Neural progenitor cell (in vitro differentiated cells): ENCODE results near the gene JMJD6. TPM values are rescaled to one million over a fixed set of nuclear protein-coding genes. Genes with fewer than 3 reads are reported as not detected.
A peak's percentile ranks its signal among the peaks of the same experiment; 100 is the strongest.
"Not testable (repeated sequence)": the region's sequence is repeated elsewhere in the genome, so short reads cannot be mapped to it uniquely, and the experiment has no call there.

Experiments used
- DNase-seq: peaks from one replicate; pipeline ENCODE4 v3.0.0-alpha.2; 2016; ENCODE audit warnings: low spot score
- H2AFZ ChIP-seq: fragments of 200-600 bp; sonication (generic); replicated peaks from 2 replicates; pipeline ENCODE4 v1.6.1; 2016; ENCODE audit warnings: antibody characterized with exemption
- H3F3A ChIP-seq: fragments of 200-600 bp; sonication (generic); 2 replicates; pipeline ENCODE4 v1.6.1; 2016; ENCODE audit warnings: antibody characterized with exemption, low read depth
- H3K27ac ChIP-seq: fragments of 200-600 bp; sonication (generic); 2 replicates; pipeline ENCODE4 v1.5.1; 2016; ENCODE audit warnings: mild to moderate bottlenecking
- H3K27me3 ChIP-seq: fragments of 200-600 bp; sonication (generic); 2 replicates; pipeline ENCODE4 v1.6.1; 2016; ENCODE audit warnings: mild to moderate bottlenecking, moderate library complexity
- H3K36me3 ChIP-seq: fragments of 200-600 bp; sonication (generic); 2 replicates; pipeline ENCODE4 v1.5.1; 2016
- H3K4me1 ChIP-seq: fragments of 200-600 bp; sonication (generic); 2 replicates; pipeline ENCODE4 v1.6.1; 2016; ENCODE audit warnings: mixed run types
- H3K4me2 ChIP-seq: fragments of 200-600 bp; sonication (generic); 2 replicates; pipeline ENCODE4 v1.6.1; 2016
- H3K4me3 ChIP-seq: fragments of 200-600 bp; sonication (generic); 2 replicates; pipeline ENCODE4 v1.5.1; 2016
- H3K79me2 ChIP-seq: fragments of 200-600 bp; sonication (generic); 2 replicates; pipeline ENCODE4 v1.6.1; 2016; ENCODE audit warnings: low read depth
- H3K9ac ChIP-seq: fragments of 200-600 bp; sonication (generic); 2 replicates; pipeline ENCODE4 v1.6.1; 2016
- H3K9me3 ChIP-seq: fragments of 200-600 bp; sonication (generic); 2 replicates; pipeline ENCODE4 v1.5.1; 2016; ENCODE audit warnings: low read depth
- H4K20me1 ChIP-seq: fragments of 200-600 bp; sonication (generic); 2 replicates; pipeline ENCODE4 v1.6.1; 2016; ENCODE audit warnings: low read depth
- H3K27ac Mint-ChIP-seq: 3 replicates; pipeline ENCODE4 v1.8.0; 2021; ENCODE audit warnings: mixed read lengths
- H3K27me3 Mint-ChIP-seq: 2 replicates; pipeline ENCODE4 v1.8.0; 2022; ENCODE audit warnings: low read depth, mild to moderate bottlenecking, inconsistent platforms, moderate library complexity, mixed read lengths; ENCODE audit not compliant: insufficient read depth
- H3K36me3 Mint-ChIP-seq: 3 replicates; pipeline ENCODE4 v1.8.0; 2021; ENCODE audit warnings: mixed read lengths
- H3K4me1 Mint-ChIP-seq: 3 replicates; pipeline ENCODE4 v1.8.0; 2021; ENCODE audit warnings: mixed read lengths
- H3K4me3 Mint-ChIP-seq: 3 replicates; pipeline ENCODE4 v1.8.0; 2021; ENCODE audit warnings: mild to moderate bottlenecking, moderate library complexity, mixed read lengths
- H3K9me3 Mint-ChIP-seq: 3 replicates; pipeline ENCODE4 v1.8.0; 2020; ENCODE audit warnings: mixed read lengths
- EZH2 ChIP-seq: fragments of 200-600 bp; sonication (generic); IDR thresholded peaks from 2 replicates; pipeline ENCODE4 v1.6.1; 2017; ENCODE audit warnings: antibody characterized with exemption, mild to moderate bottlenecking, moderate library complexity
- EZH2phosphoT487 ChIP-seq: fragments of 200-600 bp; sonication (generic); IDR thresholded peaks from 2 replicates; pipeline ENCODE4 v1.6.1; 2017; ENCODE audit warnings: antibody characterized with exemption
- total RNA-seq: library from RNA; depleted of rRNA; stranded (reverse); fragments of >200 nt; gene quantifications from 2 replicates; pipeline ENCODE4 v1.2.3, GENCODE V29; 2015; ENCODE audit warnings: low replicate concordance
- TF ChIP-seq, protein P1 (sequence below): fragments of 200-600 bp; sonication (generic); IDR thresholded peaks from 2 replicates; pipeline ENCODE4 v1.5.1; 2017; ENCODE audit warnings: antibody characterized with exemption, mild to moderate bottlenecking

JMJD6 gene
- total RNA-seq, 1 donor from 2014 or later, result 8.7 TPM

DNA sequence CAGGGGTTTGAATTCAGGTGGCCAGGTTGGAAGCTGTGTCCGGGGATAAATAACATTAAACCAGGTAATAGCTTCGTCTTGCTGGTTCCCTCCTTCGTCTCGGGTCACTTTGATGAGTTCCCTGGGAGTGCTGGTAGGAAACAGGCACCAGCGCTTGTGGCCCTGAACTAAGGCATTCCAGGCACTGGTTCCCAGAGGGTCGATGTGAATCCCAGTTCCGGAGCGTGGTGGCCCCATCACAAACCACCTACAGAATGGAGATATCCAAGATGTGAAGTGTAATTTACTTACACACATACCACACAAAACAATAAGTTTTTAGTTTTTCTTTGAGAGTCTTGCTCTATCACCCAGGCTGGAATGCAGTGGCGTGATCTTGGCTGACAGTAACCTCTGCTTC lies 2.6 kb downstream of the JMJD6 start:
- H3K79me2 ChIP-seq, result peaks cover 35% of the 10 kb centered on the region
- no peak overlapping the region for H3K27ac ChIP-seq
- peaks cover 6% of the 10 kb centered on the region for H3K4me1 ChIP-seq
- TF ChIP-seq EZH2 (no peak), EZH2phosphoT487 (no peak)
- TF ChIP-seq, protein P1, sequence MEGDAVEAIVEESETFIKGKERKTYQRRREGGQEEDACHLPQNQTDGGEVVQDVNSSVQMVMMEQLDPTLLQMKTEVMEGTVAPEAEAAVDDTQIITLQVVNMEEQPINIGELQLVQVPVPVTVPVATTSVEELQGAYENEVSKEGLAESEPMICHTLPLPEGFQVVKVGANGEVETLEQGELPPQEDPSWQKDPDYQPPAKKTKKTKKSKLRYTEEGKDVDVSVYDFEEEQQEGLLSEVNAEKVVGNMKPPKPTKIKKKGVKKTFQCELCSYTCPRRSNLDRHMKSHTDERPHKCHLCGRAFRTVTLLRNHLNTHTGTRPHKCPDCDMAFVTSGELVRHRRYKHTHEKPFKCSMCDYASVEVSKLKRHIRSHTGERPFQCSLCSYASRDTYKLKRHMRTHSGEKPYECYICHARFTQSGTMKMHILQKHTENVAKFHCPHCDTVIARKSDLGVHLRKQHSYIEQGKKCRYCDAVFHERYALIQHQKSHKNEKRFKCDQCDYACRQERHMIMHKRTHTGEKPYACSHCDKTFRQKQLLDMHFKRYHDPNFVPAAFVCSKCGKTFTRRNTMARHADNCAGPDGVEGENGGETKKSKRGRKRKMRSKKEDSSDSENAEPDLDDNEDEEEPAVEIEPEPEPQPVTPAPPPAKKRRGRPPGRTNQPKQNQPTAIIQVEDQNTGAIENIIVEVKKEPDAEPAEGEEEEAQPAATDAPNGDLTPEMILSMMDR, result no peak
- H3K9ac ChIP-seq, result no peak overlapping the region
- H2AFZ ChIP-seq, result no peak overlapping the region
- H4K20me1 ChIP-seq, result peaks cover 12% of the 10 kb centered on the region
- Mint-ChIP-seq H3K4me1 (peaks cover 15% of the 10 kb centered on the region), H3K9me3 (no peaks in the 10 kb centered on the region), H3K27me3 (peaks cover 3% of the 10 kb centered on the region), H3K36me3 (peaks cover 28% of the 10 kb centered on the region), H3K4me3 (peak overlapping the region; percentile 13), H3K27ac (no peak overlapping the region)
- no peak overlapping the region for H3K4me3 ChIP-seq
- DNase-seq, result no peak
- no peaks in the 10 kb centered on the region for H3K9me3 ChIP-seq
- no peak overlapping the region for H3K4me2 ChIP-seq
- no peaks in the 10 kb centered on the region for H3K36me3 ChIP-seq
- no peaks in the 10 kb centered on the region for H3K27me3 ChIP-seq
- peaks cover 15% of the 10 kb centered on the region for H3F3A ChIP-seq

DNA sequence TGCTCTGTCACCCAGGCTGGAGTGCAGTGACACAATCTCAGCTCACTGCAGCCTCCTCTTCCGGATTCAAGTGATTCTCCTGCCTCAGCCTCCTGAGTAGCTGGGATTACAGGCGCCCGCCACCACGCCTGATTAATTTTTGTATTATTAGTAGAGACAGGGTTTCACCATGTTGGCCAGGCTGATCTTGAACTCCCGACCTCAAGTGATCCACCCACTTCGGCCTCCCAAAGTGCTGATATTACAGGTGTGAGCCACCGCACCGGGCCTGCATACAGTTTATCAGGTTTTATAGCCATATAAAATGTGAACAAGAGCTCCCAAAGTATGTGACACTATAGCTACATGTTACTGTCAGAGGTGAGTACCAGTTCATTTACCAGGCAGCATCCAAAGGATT lies 3.4 kb downstream of the JMJD6 start:
- not testable (repeated sequence) for H3K27ac Mint-ChIP-seq, H3K9me3 ChIP-seq, H3K27ac ChIP-seq, H3K9ac ChIP-seq, DNase-seq, H3K9me3 Mint-ChIP-seq, H3K4me2 ChIP-seq, H4K20me1 ChIP-seq, H3K4me1 ChIP-seq, H2AFZ ChIP-seq, H3K36me3 ChIP-seq, H3K27me3 ChIP-seq, H3K4me3 ChIP-seq, H3K27me3 Mint-ChIP-seq
- H3K79me2 ChIP-seq, result peaks cover 27% of the 10 kb centered on the region
- Mint-ChIP-seq H3K4me3 (peak overlapping the region; percentile 62), H3K36me3 (peaks cover 33% of the 10 kb centered on the region), H3K4me1 (peaks cover 15% of the 10 kb centered on the region)
- peaks cover 14% of the 10 kb centered on the region for H3F3A ChIP-seq

DNA sequence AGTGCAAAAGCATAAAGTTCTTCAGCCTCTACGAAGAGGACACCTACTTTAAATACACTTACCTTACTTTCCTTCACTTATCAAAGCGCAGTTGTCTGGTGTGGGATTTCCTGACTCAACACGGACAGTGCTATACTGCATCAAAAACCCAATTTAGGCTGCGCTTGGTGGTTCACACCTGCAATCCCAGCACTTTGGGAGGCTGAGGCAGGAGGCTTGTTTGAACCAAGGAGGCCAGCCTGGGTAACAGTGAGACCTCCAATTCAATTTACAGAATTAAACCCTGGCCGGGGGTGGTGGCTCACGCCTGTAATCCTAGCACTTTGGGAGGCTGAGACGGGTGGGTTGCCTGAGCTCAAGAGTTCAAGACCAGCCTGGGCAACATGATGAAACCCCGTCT lies 4.1 kb downstream of the JMJD6 start:
- H3K4me3 Mint-ChIP-seq, result no peak overlapping the region

DNA sequence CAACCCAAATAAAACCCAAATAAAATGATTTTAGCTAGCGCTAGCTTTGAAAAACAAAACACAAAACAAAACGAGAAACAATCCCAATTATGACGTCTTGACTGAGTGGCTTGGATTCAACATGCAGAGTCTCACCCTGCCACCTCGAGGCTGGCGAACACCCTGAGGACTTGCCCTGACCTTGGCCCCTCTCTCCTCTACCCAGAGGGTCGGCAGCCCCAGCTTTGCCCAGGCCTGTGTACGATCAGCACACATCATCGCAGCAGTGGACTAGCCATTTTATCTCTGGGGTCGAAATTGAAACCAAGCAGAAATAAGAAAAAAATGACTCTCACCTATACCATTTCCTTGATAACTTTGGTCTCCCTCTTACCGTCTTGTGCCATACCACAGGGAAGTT lies 4.9 kb downstream of the JMJD6 start:
- no peak overlapping the region for H3K4me3 ChIP-seq
- H3K9me3 ChIP-seq, result no peaks in the 10 kb centered on the region
- Mint-ChIP-seq H3K4me1 (peaks cover 8% of the 10 kb centered on the region), H3K9me3 (no peaks in the 10 kb centered on the region), H3K36me3 (peaks cover 36% of the 10 kb centered on the region), H3K27me3 (peaks cover 2% of the 10 kb centered on the region), H3K4me3 (no peak overlapping the region), H3K27ac (no peak overlapping the region)
- no peak for DNase-seq
- H3K4me2 ChIP-seq, result no peak overlapping the region
- H3K27me3 ChIP-seq, result no peaks in the 10 kb centered on the region
- no peaks in the 10 kb centered on the region for H4K20me1 ChIP-seq
- H3F3A ChIP-seq, result peaks cover 10% of the 10 kb centered on the region
- H3K9ac ChIP-seq, result no peak overlapping the region
- TF ChIP-seq EZH2, result no peak
- TF ChIP-seq, protein P1, result no peak
- TF ChIP-seq EZH2phosphoT487, result no peak
- H2AFZ ChIP-seq, result no peak overlapping the region
- no peaks in the 10 kb centered on the region for H3K36me3 ChIP-seq
- no peaks in the 10 kb centered on the region for H3K4me1 ChIP-seq
- no peak overlapping the region for H3K27ac ChIP-seq
- H3K79me2 ChIP-seq, result peaks cover 14% of the 10 kb centered on the region

More for the DNA sequence above, 4.1 kb downstream of the JMJD6 start:
- Histone ChIP-seq H3K27me3 (no peaks in the 10 kb centered on the region), H3K4me2 (no peak overlapping the region), H3K36me3 (no peaks in the 10 kb centered on the region), H3K9ac (no peak overlapping the region), H3K79me2 (peaks cover 20% of the 10 kb centered on the region), H2AFZ (no peak overlapping the region), H3K27ac (no peak overlapping the region), H3K4me3 (no peak overlapping the region), H3F3A (peaks cover 10% of the 10 kb centered on the region), H4K20me1 (peaks cover 2% of the 10 kb centered on the region), H3K4me1 (no peaks in the 10 kb centered on the region), H3K9me3 (no peaks in the 10 kb centered on the region)
- Mint-ChIP-seq H3K36me3 (peaks cover 34% of the 10 kb centered on the region), H3K4me1 (peaks cover 9% of the 10 kb centered on the region), H3K9me3 (no peaks in the 10 kb centered on the region), H3K27ac (no peak overlapping the region), H3K27me3 (peaks cover 2% of the 10 kb centered on the region)
- TF ChIP-seq, protein P1, result no peak
- TF ChIP-seq EZH2 (no peak), EZH2phosphoT487 (no peak)
- no peak for DNase-seq
